ENCODE measurements around the gene PLEKHM1. TPM values are rescaled to one million over a fixed set of nuclear protein-coding genes. Genes with fewer than 3 reads are reported as not detected.
"Not testable (repeated sequence)": the region's sequence is repeated elsewhere in the genome, so short reads cannot be mapped to it uniquely, and the experiment has no call there.

The PLEKHM1 gene
- total RNA-seq, 1 donor from 2014 or later: 23.1 TPM

GRCh38 chr17:45441526-45442310 lies 48.8 kb downstream of the PLEKHM1 start:
- DNase-seq (ENCODE audit: low spot score): no peak

GRCh38 chr17:45440839-45441515 lies 49.5 kb downstream of the PLEKHM1 start:
- not testable (repeated sequence) for DNase-seq (ENCODE audit: low spot score)

GRCh38 chr17:45440161-45440778 lies 50.3 kb downstream of the PLEKHM1 start:
- no peak for DNase-seq (ENCODE audit: low spot score)

GRCh38 chr17:45438931-45439610 lies 51.5 kb downstream of the PLEKHM1 start:
- DNase-seq (ENCODE audit: low spot score): no peak

GRCh38 chr17:45437465-45438283 lies 52.8 kb downstream of the PLEKHM1 start:
- no peak for DNase-seq (ENCODE audit: low spot score)

GRCh38 chr17:45436625-45437464 lies 53.7 kb downstream of the PLEKHM1 start:
- DNase-seq (ENCODE audit: low spot score): no peak

GRCh38 chr17:45436161-45436560 lies 54.4 kb downstream of the PLEKHM1 start:
- no peak for DNase-seq (ENCODE audit: low spot score)

- no peak for DNase-seq (ENCODE audit: low spot score)
Observed at GRCh38 chr17:45435481-45435880, 55.0 kb downstream of the PLEKHM1 start.

GRCh38 chr17:45433159-45433535 lies 57.4 kb downstream of the PLEKHM1 start:
- DNase-seq (ENCODE audit: low spot score): no peak

- DNase-seq (ENCODE audit: low spot score): no peak
Observed at GRCh38 chr17:45432405-45433158, 57.9 kb downstream of the PLEKHM1 start, which contains the start of gene ARHGAP27. ARHGAP27 (minus strand) TSS chr17:45432870; CDS start chr17:45430279, 2,591 bp downstream.

- DNase-seq (ENCODE audit: low spot score): peak; percentile 74
Observed at GRCh38 chr17:45431531-45432404, 58.8 kb downstream of the PLEKHM1 start.

GRCh38 chr17:45430738-45431530 lies 59.6 kb downstream of the PLEKHM1 start:
- peak; percentile 74 for DNase-seq (ENCODE audit: low spot score)

GRCh38 chr17:45430006-45430737 lies 60.3 kb downstream of the PLEKHM1 start:
- no peak for DNase-seq (ENCODE audit: low spot score)

- no peak for DNase-seq (ENCODE audit: low spot score)
Observed at GRCh38 chr17:45429339-45430005, 61.0 kb downstream of the PLEKHM1 start.

GRCh38 chr17:45428931-45429338 lies 61.6 kb downstream of the PLEKHM1 start:
- DNase-seq (ENCODE audit: low spot score): no peak

GRCh38 chr17:45428050-45428617 lies 62.4 kb downstream of the PLEKHM1 start:
- DNase-seq (ENCODE audit: low spot score): peak; percentile 55
